AG04450 (cell line): ENCODE measurements around the gene FBXO21. TPM values are rescaled to one million over a fixed set of nuclear protein-coding genes. Genes with fewer than 3 reads are reported as not detected.
"Not testable (repeated sequence)": the region's sequence is repeated elsewhere in the genome, so short reads cannot be mapped to it uniquely, and the experiment has no call there.

ENCODE experiments used
- CTCF ChIA-PET: fragments of 300-600, 350-600 bp; formaldehyde crosslinking; extraction: SDS; loops from one replicate; lab custom pipeline; 2022; ENCODE audit warnings: antibody characterized with exemption, inconsistent platforms; lab: Charles Lee
- POLR2A ChIA-PET: fragments of 350-600 bp; formaldehyde crosslinking; extraction: SDS; loops from one replicate; lab custom pipeline; 2021; ENCODE audit warnings: antibody characterized with exemption, inconsistent platforms; lab: Yijun Ruan, JAX
- DNase-seq: peaks from one replicate; pipeline ENCODE4 v3.0.0-alpha.2; 2011; ENCODE audit warnings: low read depth, low spot score
- H3K27ac ChIP-seq: one replicate; pipeline ENCODE4 v1.5.1; 2012; ENCODE audit warnings: low read depth, low read length, control low read depth
- H3K27me3 ChIP-seq: one replicate; pipeline ENCODE4 v1.6.0; 2012; ENCODE audit warnings: low read length; ENCODE audit not compliant: control insufficient read depth, insufficient read depth
- H3K4me3 ChIP-seq: 2 replicates; pipeline ENCODE4 v1.5.1; 2011; ENCODE audit warnings: mild to moderate bottlenecking, low read depth, low read length, control low read depth
- H3K9me3 ChIP-seq: 2 replicates; pipeline ENCODE4 v1.5.1; 2012; ENCODE audit warnings: low read length; ENCODE audit not compliant: control insufficient read depth, insufficient read depth
- CTCF ChIP-seq: IDR thresholded peaks from 2 replicates; pipeline ENCODE4 v1.5.1; 2011; ENCODE audit warnings: low read depth, low read length, control low read depth, inconsistent platforms
- polyA plus RNA-seq: library from polyadenylated mRNA; depleted of rRNA; stranded (reverse); fragments of >200 nt; gene quantifications from 2 replicates; pipeline ENCODE4 v1.2.3, GENCODE V29; 2011

FBXO21 gene
- polyA plus RNA-seq, 1 experiment, result 38.9 TPM

GRCh38 chr12:117202556-117202955 is 12.3 kb upstream of the FBXO21 start:
- DNase-seq, result no peak
- CTCF ChIA-PET, result interaction anchor here (0.6 to 3.4 kb wide), 2 partner anchors 10 to 660 kb away, joined by 3 to 27 read pairs; no protein-coding TSS in a partner anchor
- TF ChIP-seq CTCF, result no peak
- Histone ChIP-seq H3K4me3 (no peak overlapping the region), H3K27me3 (peaks cover 5% of the 10 kb centered on the region), H3K9me3 (no peaks in the 10 kb centered on the region), H3K27ac (no peak overlapping the region)
- POLR2A ChIA-PET, result no interaction called here

GRCh38 chr12:117202033-117202432 is 11.8 kb upstream of the FBXO21 start:
- Histone ChIP-seq H3K9me3 (no peaks in the 10 kb centered on the region), H3K4me3 (no peak overlapping the region), H3K27ac (no peak overlapping the region), H3K27me3 (peaks cover 5% of the 10 kb centered on the region)
- no peak for TF ChIP-seq CTCF
- POLR2A ChIA-PET, result no interaction called here
- DNase-seq, result no peak
- CTCF ChIA-PET, result interaction anchor here (1.1 to 3.4 kb wide), 2 partner anchors 10 to 648 kb away, joined by 3 to 27 read pairs; no protein-coding TSS in a partner anchor

GRCh38 chr12:117199956-117200744 is 9.9 kb upstream of the FBXO21 start:
- CTCF ChIA-PET, result interaction anchor here (0.7 to 3.4 kb wide), 4 partner anchors 12 to 654 kb away, joined by 4 to 27 read pairs (median 6); no protein-coding TSS in a partner anchor
- DNase-seq, H3K27me3 ChIP-seq, POLR2A ChIA-PET, H3K9me3 ChIP-seq, H3K27ac ChIP-seq, H3K4me3 ChIP-seq: not testable (repeated sequence)

- CTCF ChIA-PET, result interaction anchor here (1.3 kb wide), 1 partner anchor 16 kb away, joined by 7 read pairs; no protein-coding TSS in a partner anchor
- POLR2A ChIA-PET, result not testable (repeated sequence)
Observed at GRCh38 chr12:117196334-117196733, 6.1 kb upstream of the FBXO21 start.

GRCh38 chr12:117195027-117195426 is 4.8 kb upstream of the FBXO21 start:
- H3K4me3 ChIP-seq, DNase-seq, H3K27ac ChIP-seq, H3K27me3 ChIP-seq, POLR2A ChIA-PET, H3K9me3 ChIP-seq, CTCF ChIA-PET: not testable (repeated sequence)

More at GRCh38 chr12:117196334-117196733, 6.1 kb upstream of the FBXO21 start:
- not testable (repeated sequence) for H3K4me3 ChIP-seq, DNase-seq, H3K9me3 ChIP-seq, H3K27ac ChIP-seq, H3K27me3 ChIP-seq

- POLR2A ChIA-PET, result no interaction called here
- TF ChIP-seq CTCF, result no peak
- Histone ChIP-seq H3K9me3 (no peaks in the 10 kb centered on the region; the same call in 1 of the 2 replicates), H3K27ac (no peak overlapping the region), H3K4me3 (no peak overlapping the region), H3K27me3 (peaks cover 3% of the 10 kb centered on the region)
- CTCF ChIA-PET, result no interaction called here
- DNase-seq, result no peak
Observed at GRCh38 chr12:117193903-117194302, 3.6 kb upstream of the FBXO21 start.

- CTCF ChIA-PET, H3K27me3 ChIP-seq, DNase-seq, H3K27ac ChIP-seq, POLR2A ChIA-PET, H3K4me3 ChIP-seq, H3K9me3 ChIP-seq: not testable (repeated sequence)
Observed at GRCh38 chr12:117192581-117192980, 2.3 kb upstream of the FBXO21 start.
